Liver (tissue), 3 donors: ENCODE results near the gene ADAM29.

ENCODE experiments used
- CTCF ChIP-seq: fragments of 150-350 bp; IDR thresholded peaks from 2 replicates; pipeline ENCODE4 v1.5.1; 2017; ENCODE audit warnings: improper control_type of control experiment, low read depth, low read length; ENCODE audit not compliant: missing input control
- FOXA1 ChIP-seq: IDR thresholded peaks from 2 replicates; pipeline ENCODE4 v1.6.1; 2016; ENCODE audit warnings: antibody characterized with exemption
- JUND ChIP-seq, 2 donors: IDR thresholded peaks; 2 replicates each; pipeline ENCODE4 v1.6.1; 2016; ENCODE audit warnings: antibody characterized with exemption in 2 of 2
- MAX ChIP-seq: IDR thresholded peaks from 2 replicates; pipeline ENCODE4 v1.6.1; 2016; ENCODE audit warnings: antibody characterized with exemption
- REST ChIP-seq: IDR thresholded peaks from 2 replicates; pipeline ENCODE4 v1.6.1; 2016; ENCODE audit warnings: antibody characterized with exemption, mild to moderate bottlenecking
- TAF1 ChIP-seq: conservative IDR thresholded peaks from 2 replicates; pipeline ENCODE4 v1.6.1; 2016; ENCODE audit warnings: antibody characterized with exemption, mild to moderate bottlenecking
- donor health status: healthy.
- donor health status: healthy.

GRCh38 chr4:174996079-174996478 lies 77.9 kb downstream of the ADAM29 start:
- TF ChIP-seq FOXA1 (no peak), MAX (no peak), TAF1 (no peak), CTCF (no peak), JUND (IDR thresholded peaks at IDR 0.05) (no peak), REST (no peak)
